Activated CD8-positive, alpha-beta T cell treated with anti-CD3 and anti-CD28 coated beads for 36 hours (primary cell): ENCODE data around the gene SYT8. TPM values are rescaled to one million over a fixed set of nuclear protein-coding genes. Genes with fewer than 3 reads are reported as not detected.

ENCODE experiments used
- ATAC-seq: fragments of 200-7000 bp; cut with Tn5 transposase; one replicate; pipeline ENCODE4 v1.10.0; 2021; ENCODE audit warnings: mild to moderate bottlenecking, moderate library complexity
- CTCF ChIA-PET: fragments of 350-600 bp; sonication (Branson Sonifier 250); formaldehyde crosslinking; loops from one replicate; lab custom pipeline; 2021; ENCODE audit warnings: antibody characterized with exemption; lab: Charles Lee
- POLR2A ChIA-PET: fragments of 350-600 bp; sonication (Branson Sonifier 250); formaldehyde crosslinking; loops from one replicate; lab custom pipeline; 2021; ENCODE audit warnings: antibody characterized with exemption; lab: Charles Lee
- DNase-seq: peaks from one replicate; pipeline ENCODE4 v3.0.0-alpha.2; 2020
- H3K27ac Mint-ChIP-seq: one replicate; pipeline ENCODE4 v1.8.0; 2021; ENCODE audit warnings: mild to moderate bottlenecking, mixed read lengths
- H3K27me3 Mint-ChIP-seq: one replicate; pipeline ENCODE4 v1.8.0; 2021; ENCODE audit warnings: mixed read lengths
- H3K36me3 Mint-ChIP-seq: one replicate; pipeline ENCODE4 v1.8.0; 2021; ENCODE audit warnings: low read depth, mixed read lengths
- H3K4me1 Mint-ChIP-seq: one replicate; pipeline ENCODE4 v1.8.0; 2021; ENCODE audit warnings: low read depth, mixed read lengths
- H3K4me3 Mint-ChIP-seq: one replicate; pipeline ENCODE4 v1.8.0; 2021; ENCODE audit warnings: mild to moderate bottlenecking, moderate library complexity, mixed read lengths
- H3K9me3 Mint-ChIP-seq: one replicate; pipeline ENCODE4 v1.8.0; 2021; ENCODE audit warnings: mixed read lengths
- CTCF ChIP-seq: fragments of 200-600 bp; IDR thresholded peaks from one replicate; pipeline ENCODE4 v1.8.0; 2022; ENCODE audit warnings: antibody characterized with exemption, mild to moderate bottlenecking
- intact Hi-C: fragments of 100-400 bp; cut with micrococcal nuclease; formaldehyde crosslinking; loops from one replicate; pipeline ENCODE4 v1.10.0; 2022
- total RNA-seq, 2 experiments: library from RNA; stranded (reverse); gene quantifications; one replicate each; pipeline ENCODE4 v1.2.3, GENCODE V29; 2021

SYT8 gene
- total RNA-seq, 2 experiments from 2014 or later: not detected

GRCh38 chr11:1846453-1846932 is 11.7 kb downstream of the SYT8 start:
- DNase-seq: no peak
- ATAC-seq: no peak
- H3K36me3 Mint-ChIP-seq: no peaks in the 10 kb centered on the region
- H3K9me3 Mint-ChIP-seq: no peaks in the 10 kb centered on the region
- H3K27me3 Mint-ChIP-seq: no peaks in the 10 kb centered on the region
- H3K4me1 Mint-ChIP-seq: peaks cover 67% of the 10 kb centered on the region
- ChIA-PET CTCF (interaction anchor here (1.0 to 5.5 kb wide), 5 partner anchors 13 to 194 kb away, joined by 3 to 26 read pairs (median 7); no protein-coding TSS in a partner anchor), POLR2A (interaction anchor here (0.8 to 1.3 kb wide), 3 partner anchors 10 to 102 kb away, joined by 3 to 4 read pairs (median 3); partner anchors contain the start of gene MRPL23)
- no peak for TF ChIP-seq CTCF
- H3K27ac Mint-ChIP-seq: peak overlapping the region; percentile 59
- no peak overlapping the region for H3K4me3 Mint-ChIP-seq
- intact Hi-C loops: no loop called here

- Mint-ChIP-seq H3K27me3 (no peaks in the 10 kb centered on the region), H3K4me1 (peaks cover 71% of the 10 kb centered on the region), H3K9me3 (no peaks in the 10 kb centered on the region), H3K36me3 (no peaks in the 10 kb centered on the region), H3K4me3 (no peak overlapping the region), H3K27ac (no peak overlapping the region)
- no peak for TF ChIP-seq CTCF
- CTCF ChIA-PET: interaction anchor here (0.7 to 5.5 kb wide), 8 partner anchors 14 to 305 kb away, joined by 3 to 26 read pairs (median 6); no protein-coding TSS in a partner anchor
- ATAC-seq (no peak), DNase-seq (no peak)
- POLR2A ChIA-PET: interaction anchor here (0.7 to 1.4 kb wide), 5 partner anchors 10 to 101 kb away, joined by 3 to 5 read pairs (median 3); partner anchors contain the start of gene MRPL23
- intact Hi-C loops: no loop called here
Observed at GRCh38 chr11:1847006-1847735, 12.4 kb downstream of the SYT8 start.

GRCh38 chr11:1847926-1848639 is 13.3 kb downstream of the SYT8 start:
- intact Hi-C loops: no loop called here
- TF ChIP-seq CTCF: no peak
- H3K27ac Mint-ChIP-seq: peak overlapping the region; percentile 32
- ATAC-seq (no peak), DNase-seq (no peak)
- H3K4me1 Mint-ChIP-seq: peaks cover 78% of the 10 kb centered on the region
- H3K4me3 Mint-ChIP-seq: no peak overlapping the region
- no peaks in the 10 kb centered on the region for H3K27me3 Mint-ChIP-seq
- no peaks in the 10 kb centered on the region for H3K9me3 Mint-ChIP-seq
- CTCF ChIA-PET: interaction anchor here (0.7 to 5.5 kb wide), 5 partner anchors 16 to 155 kb away, joined by 3 to 26 read pairs (median 10); no protein-coding TSS in a partner anchor
- H3K36me3 Mint-ChIP-seq: peaks cover 3% of the 10 kb centered on the region
- POLR2A ChIA-PET: interaction anchor here (0.8 to 1.4 kb wide), 3 partner anchors 10 to 42 kb away, joined by 3 to 5 read pairs (median 3); no protein-coding TSS in a partner anchor

- POLR2A ChIA-PET: interaction anchor here (0.9 to 7.5 kb wide), 4 partner anchors 21 to 41 kb away, joined by 3 to 81 read pairs (median 4); partner anchors contain the start of gene PRR33
- ATAC-seq: no peak
Observed at GRCh38 chr11:1848640-1849430, 14.0 kb downstream of the SYT8 start.

More at GRCh38 chr11:1848640-1849430, 14.0 kb downstream of the SYT8 start:
- Mint-ChIP-seq H3K4me3 (no peak overlapping the region), H3K4me1 (peaks cover 71% of the 10 kb centered on the region), H3K36me3 (peaks cover 6% of the 10 kb centered on the region), H3K9me3 (no peaks in the 10 kb centered on the region), H3K27me3 (no peaks in the 10 kb centered on the region), H3K27ac (peak overlapping the region; percentile 66)
- CTCF ChIA-PET: interaction anchor here (1.9 to 5.5 kb wide), 5 partner anchors 16 to 155 kb away, joined by 8 to 32 read pairs (median 14); no protein-coding TSS in a partner anchor
- no peak for TF ChIP-seq CTCF
- intact Hi-C loops: no loop called here
- no peak for DNase-seq
